ENCODE results near the gene MYORG. TPM values are rescaled to one million over a fixed set of nuclear protein-coding genes. Genes with fewer than 3 reads are reported as not detected.

MYORG gene
- total RNA-seq, 2 donors from 2014 or later = 7.4 to 12.1 TPM

GRCh38 chr9:34409154-34409553 is 32.5 kb upstream of the MYORG start:
- DNase-seq (ENCODE audit: low spot score) (no peak), ATAC-seq (ENCODE audit: insufficient number of reproducible peaks, low FRiP score, low read depth) (no peak)
- Histone ChIP-seq H3K36me3 (no peaks in the 10 kb centered on the region), H3K9me3 (no peaks in the 10 kb centered on the region), H3K27me3 (replicated peaks; ENCODE audit: insufficient read depth) (no peaks in the 10 kb centered on the region), H3K4me1 (ENCODE audit: control insufficient read depth in 1 of 2, low read depth in 2 of 2) (no peaks in the 10 kb centered on the region), H3K4me3 (no peak overlapping the region), H3K27ac (no peak overlapping the region)
- TF ChIP-seq, protein P1, sequence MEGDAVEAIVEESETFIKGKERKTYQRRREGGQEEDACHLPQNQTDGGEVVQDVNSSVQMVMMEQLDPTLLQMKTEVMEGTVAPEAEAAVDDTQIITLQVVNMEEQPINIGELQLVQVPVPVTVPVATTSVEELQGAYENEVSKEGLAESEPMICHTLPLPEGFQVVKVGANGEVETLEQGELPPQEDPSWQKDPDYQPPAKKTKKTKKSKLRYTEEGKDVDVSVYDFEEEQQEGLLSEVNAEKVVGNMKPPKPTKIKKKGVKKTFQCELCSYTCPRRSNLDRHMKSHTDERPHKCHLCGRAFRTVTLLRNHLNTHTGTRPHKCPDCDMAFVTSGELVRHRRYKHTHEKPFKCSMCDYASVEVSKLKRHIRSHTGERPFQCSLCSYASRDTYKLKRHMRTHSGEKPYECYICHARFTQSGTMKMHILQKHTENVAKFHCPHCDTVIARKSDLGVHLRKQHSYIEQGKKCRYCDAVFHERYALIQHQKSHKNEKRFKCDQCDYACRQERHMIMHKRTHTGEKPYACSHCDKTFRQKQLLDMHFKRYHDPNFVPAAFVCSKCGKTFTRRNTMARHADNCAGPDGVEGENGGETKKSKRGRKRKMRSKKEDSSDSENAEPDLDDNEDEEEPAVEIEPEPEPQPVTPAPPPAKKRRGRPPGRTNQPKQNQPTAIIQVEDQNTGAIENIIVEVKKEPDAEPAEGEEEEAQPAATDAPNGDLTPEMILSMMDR (IDR thresholded peaks at IDR 0.05) = no peak

GRCh38 chr9:34408173-34408572 is 31.5 kb upstream of the MYORG start:
- Histone ChIP-seq H3K4me1 (ENCODE audit: control insufficient read depth in 1 of 2, low read depth in 2 of 2) (no peaks in the 10 kb centered on the region), H3K36me3 (peaks cover 2% of the 10 kb centered on the region), H3K4me3 (no peak overlapping the region), H3K9me3 (no peaks in the 10 kb centered on the region), H3K27me3 (replicated peaks; ENCODE audit: insufficient read depth) (no peaks in the 10 kb centered on the region), H3K27ac (no peak overlapping the region)
- TF ChIP-seq, protein P1 (IDR thresholded peaks at IDR 0.05) = no peak
- no peak for ATAC-seq (ENCODE audit: insufficient number of reproducible peaks, low FRiP score, low read depth)
- DNase-seq (ENCODE audit: low spot score) = no peak

DNA sequence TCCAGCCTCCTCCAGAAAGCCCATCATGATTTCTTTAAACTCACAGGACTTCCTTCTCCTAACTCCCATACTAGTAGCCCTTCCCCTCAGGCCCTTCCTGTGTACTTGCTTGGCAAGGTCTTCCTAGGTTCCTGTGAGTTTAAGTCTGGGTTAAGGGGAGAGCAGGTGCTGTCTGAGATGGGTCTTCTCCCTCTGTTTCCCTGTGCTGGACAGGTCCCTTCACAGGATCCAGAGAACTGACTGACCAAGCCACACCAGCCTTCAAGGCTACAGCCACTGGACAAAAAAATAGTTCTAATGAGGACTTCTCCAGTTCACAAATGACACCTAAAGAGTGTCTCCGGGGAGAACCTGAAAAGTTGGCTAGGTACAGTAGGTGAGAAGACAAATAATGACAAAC is 29.5 kb upstream of the MYORG start:
- Histone ChIP-seq H3K4me3 (no peak overlapping the region), H3K27me3 (replicated peaks; ENCODE audit: insufficient read depth) (no peaks in the 10 kb centered on the region), H3K4me1 (ENCODE audit: control insufficient read depth in 1 of 2, low read depth in 2 of 2) (no peaks in the 10 kb centered on the region), H3K36me3 (peaks cover 20% of the 10 kb centered on the region), H3K27ac (no peak overlapping the region), H3K9me3 (no peaks in the 10 kb centered on the region)
- DNase-seq (ENCODE audit: low spot score) (no peak), ATAC-seq (ENCODE audit: insufficient number of reproducible peaks, low FRiP score, low read depth) (no peak)
- TF ChIP-seq, protein P1 (IDR thresholded peaks at IDR 0.05) = no peak

GRCh38 chr9:34405719-34406118 is 29.0 kb upstream of the MYORG start:
- Histone ChIP-seq H3K27me3 (replicated peaks; ENCODE audit: insufficient read depth) (no peaks in the 10 kb centered on the region), H3K27ac (no peak overlapping the region), H3K4me1 (ENCODE audit: control insufficient read depth in 1 of 2, low read depth in 2 of 2) (no peaks in the 10 kb centered on the region), H3K36me3 (peaks cover 25% of the 10 kb centered on the region), H3K4me3 (no peak overlapping the region), H3K9me3 (no peaks in the 10 kb centered on the region)
- TF ChIP-seq, protein P1 (IDR thresholded peaks at IDR 0.05) = no peak
- ATAC-seq (ENCODE audit: insufficient number of reproducible peaks, low FRiP score, low read depth) (no peak), DNase-seq (ENCODE audit: low spot score) (no peak)

- Histone ChIP-seq H3K4me3 (no peak overlapping the region), H3K27ac (no peak overlapping the region), H3K4me1 (ENCODE audit: control insufficient read depth in 1 of 2, low read depth in 2 of 2) (no peaks in the 10 kb centered on the region), H3K9me3 (no peaks in the 10 kb centered on the region), H3K27me3 (replicated peaks; ENCODE audit: insufficient read depth) (no peaks in the 10 kb centered on the region), H3K36me3 (peaks cover 33% of the 10 kb centered on the region)
- TF ChIP-seq, protein P1 (IDR thresholded peaks at IDR 0.05) = peak; percentile 98
- DNase-seq (ENCODE audit: low spot score) (peak; percentile 31), ATAC-seq (ENCODE audit: insufficient number of reproducible peaks, low FRiP score, low read depth) (no peak)
These were observed 27.1 kb upstream of the MYORG start for GRCh38 chr9:34403554-34404380.
